Ecto neural progenitor cell (in vitro differentiated cells): ENCODE measurements around the gene GABRQ.
"Not testable (repeated sequence)": the region's sequence is repeated elsewhere in the genome, so short reads cannot be mapped to it uniquely, and the experiment has no call there.

ENCODE experiments used
- DNase-seq: peaks from one replicate; pipeline ENCODE4 v3.0.0-alpha.2; 2018; ENCODE audit warnings: low spot score

The GABRQ gene

DNA sequence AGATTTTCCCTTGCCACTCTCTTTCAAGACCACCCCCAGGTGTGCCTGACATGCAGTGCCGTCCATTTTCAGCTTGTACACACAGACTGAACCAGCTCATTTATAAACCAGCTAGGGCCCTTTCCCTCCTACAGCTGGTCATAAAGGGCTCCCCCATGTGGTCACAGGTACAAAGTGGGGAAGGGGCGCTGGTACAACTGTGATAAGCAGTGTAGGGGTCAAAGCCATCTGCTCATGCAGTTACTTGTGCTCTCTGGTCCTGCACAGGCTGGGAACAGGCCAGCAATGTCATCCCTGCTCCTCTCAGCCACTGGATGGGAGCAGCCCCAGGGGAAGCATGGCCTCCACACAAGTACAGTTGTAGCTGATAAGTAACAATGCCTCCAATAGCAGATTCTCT lies 20.6 kb downstream of the GABRQ start:
- DNase-seq = no peak

GRCh38 chrX:152663086-152663485 lies 25.4 kb downstream of the GABRQ start:
- DNase-seq = no peak

- DNase-seq = no peak
Observed at GRCh38 chrX:152674135-152674534, 36.4 kb downstream of the GABRQ start.

DNA sequence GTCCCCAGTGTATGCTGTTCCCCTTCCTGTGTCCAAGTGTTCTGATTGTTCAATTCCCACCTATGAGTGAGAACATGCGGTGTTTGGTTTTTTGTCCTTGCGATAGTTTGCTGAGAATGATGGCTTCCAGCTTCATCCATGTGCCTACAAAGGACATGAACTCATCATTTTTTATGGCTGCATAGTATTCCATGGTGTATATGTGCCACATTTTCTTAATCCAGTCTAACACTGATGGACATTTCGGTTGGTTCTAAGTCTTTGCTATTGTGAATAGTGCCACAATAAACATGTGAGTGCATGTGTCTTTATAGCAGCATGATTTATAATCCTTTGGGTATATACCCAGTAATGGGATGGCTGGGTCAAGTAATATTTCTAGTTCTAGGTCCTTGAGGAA lies 37.0 kb downstream of the GABRQ start:
- DNase-seq = not testable (repeated sequence)

GRCh38 chrX:152681012-152681411 lies 43.3 kb downstream of the GABRQ start:
- not testable (repeated sequence) for DNase-seq

- DNase-seq = not testable (repeated sequence)
Observed at GRCh38 chrX:152697952-152698931, 60.5 kb downstream of the GABRQ start, which contains the start of gene MAGEA3. TSS of gene MAGEA3 (plus strand) at chrX:152698794. CDS start at chrX:152700833, 2,039 bp downstream.

DNA sequence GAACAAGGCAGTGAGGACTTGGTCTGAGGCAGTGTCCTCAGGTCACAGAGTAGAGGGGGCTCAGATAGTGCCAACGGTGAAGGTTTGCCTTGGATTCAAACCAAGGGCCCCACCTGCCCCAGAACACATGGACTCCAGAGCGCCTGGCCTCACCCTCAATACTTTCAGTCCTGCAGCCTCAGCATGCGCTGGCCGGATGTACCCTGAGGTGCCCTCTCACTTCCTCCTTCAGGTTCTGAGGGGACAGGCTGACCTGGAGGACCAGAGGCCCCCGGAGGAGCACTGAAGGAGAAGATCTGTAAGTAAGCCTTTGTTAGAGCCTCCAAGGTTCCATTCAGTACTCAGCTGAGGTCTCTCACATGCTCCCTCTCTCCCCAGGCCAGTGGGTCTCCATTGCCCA lies 62.7 kb downstream of the GABRQ start:
- peak; percentile 18 for DNase-seq

GRCh38 chrX:152706500-152706899 lies 68.8 kb downstream of the GABRQ start:
- not testable (repeated sequence) for DNase-seq
